Neuronal stem cell (in vitro differentiated cells): Measurements from ENCODE around the gene EPHA10.
A peak's percentile ranks its signal among the peaks of the same experiment; 100 is the strongest.

ENCODE experiments used
- DNase-seq: peaks from one replicate; pipeline ENCODE4 v3.0.0-alpha.2; 2013; ENCODE audit warnings: low spot score
- H2AFZ ChIP-seq: one replicate; pipeline ENCODE4 v1.6.1; 2013; ENCODE audit warnings: mild to moderate bottlenecking, low read length, inconsistent platforms
- H2AK5ac ChIP-seq: 2 replicates; pipeline ENCODE4 v1.6.1; 2013; ENCODE audit warnings: low read depth, mild to moderate bottlenecking, inconsistent platforms, low read length, moderate library complexity, mixed read lengths
- H2BK120ac ChIP-seq: 2 replicates; pipeline ENCODE4 v1.6.1; 2013; ENCODE audit warnings: low read depth, mild to moderate bottlenecking, inconsistent platforms, low read length, moderate library complexity, mixed read lengths
- H2BK12ac ChIP-seq: one replicate; pipeline ENCODE4 v1.6.1; 2013; ENCODE audit warnings: low read length, inconsistent platforms
- H2BK15ac ChIP-seq: 2 replicates; pipeline ENCODE4 v1.6.1; 2013; ENCODE audit warnings: mild to moderate bottlenecking, low read length, inconsistent platforms, mixed read lengths
- H2BK5ac ChIP-seq: one replicate; pipeline ENCODE4 v1.6.1; 2013; ENCODE audit warnings: inconsistent platforms, mild to moderate bottlenecking, low read length, moderate library complexity
- H3K14ac ChIP-seq: one replicate; pipeline ENCODE4 v1.6.1; 2013; ENCODE audit warnings: low read length, inconsistent platforms
- H3K18ac ChIP-seq: 2 replicates; pipeline ENCODE4 v1.6.1; 2013; ENCODE audit warnings: low read length, inconsistent platforms
- H3K23ac ChIP-seq: 2 replicates; pipeline ENCODE4 v1.6.1; 2013; ENCODE audit warnings: low read depth, mild to moderate bottlenecking, mixed read lengths, low read length, inconsistent platforms; ENCODE audit not compliant: poor library complexity
- H3K27ac ChIP-seq: replicated peaks from 3 replicates; pipeline ENCODE4 v1.5.1; 2013; ENCODE audit warnings: low read length, inconsistent platforms
- H3K27me3 ChIP-seq, 3 experiments: 2 replicates each; pipeline ENCODE4 v1.6.1; 2013; ENCODE audit warnings: low read length in 3 of 3, mild to moderate bottlenecking in 2 of 3, inconsistent platforms in 1 of 3, low read depth in 1 of 3, mixed read lengths in 1 of 3, moderate library complexity in 1 of 3; ENCODE audit not compliant: control insufficient read depth in 3 of 3, insufficient read depth in 3 of 3
- H3K36me3 ChIP-seq, 2 donors: replicated peaks in 1 of 2; 2 replicates each; pipeline ENCODE4 v1.6.1; 2013; ENCODE audit warnings: low read length in 2 of 2; ENCODE audit not compliant: control insufficient read depth in 2 of 2, insufficient read depth in 2 of 2
- H3K4ac ChIP-seq: 2 replicates; pipeline ENCODE4 v1.6.1; 2013; ENCODE audit warnings: inconsistent platforms, mild to moderate bottlenecking, low read length, moderate library complexity
- H3K4me1 ChIP-seq, 2 donors: 1 replicate in 1 of 2; 2 replicates in 1 of 2; pipeline ENCODE4 v1.6.1; 2013; ENCODE audit warnings: low read length in 2 of 2, low read depth in 1 of 2; ENCODE audit not compliant: control insufficient read depth in 2 of 2, insufficient read depth in 1 of 2
- H3K4me2 ChIP-seq: one replicate; pipeline ENCODE4 v1.6.1; 2013; ENCODE audit warnings: mild to moderate bottlenecking, low read length, inconsistent platforms; ENCODE audit not compliant: insufficient read depth, poor library complexity, severe bottlenecking
- H3K4me3 ChIP-seq, 2 donors: 2 replicates each; pipeline ENCODE4 v1.5.1; 2013; ENCODE audit warnings: low read length in 2 of 2, mild to moderate bottlenecking in 2 of 2, inconsistent platforms in 1 of 2, moderate library complexity in 1 of 2
- H3K79me1 ChIP-seq: one replicate; pipeline ENCODE4 v1.6.1; 2013; ENCODE audit warnings: low read depth, mild to moderate bottlenecking, inconsistent platforms, low read length, moderate library complexity
- H3K9ac ChIP-seq: one replicate; pipeline ENCODE4 v1.6.1; 2013; ENCODE audit warnings: mild to moderate bottlenecking, low read depth, low read length, inconsistent platforms; ENCODE audit not compliant: poor library complexity
- H3K9me3 ChIP-seq, 2 donors: replicated peaks in 1 of 2; 2 replicates each; pipeline versions ENCODE3 to v1.6.1; 2013; ENCODE audit warnings: low read length in 2 of 2, mild to moderate bottlenecking in 2 of 2, inconsistent platforms in 1 of 2, low read depth in 1 of 2, mixed read lengths in 1 of 2, moderate library complexity in 1 of 2; ENCODE audit not compliant: control insufficient read depth in 2 of 2, insufficient read depth in 1 of 2
- H4K8ac ChIP-seq: one replicate; pipeline ENCODE4 v1.6.1; 2013; ENCODE audit warnings: low read depth, mild to moderate bottlenecking, inconsistent platforms, low read length, moderate library complexity
- H4K91ac ChIP-seq: one replicate; pipeline ENCODE4 v1.6.1; 2013; ENCODE audit warnings: low read length, low read depth, mild to moderate bottlenecking, inconsistent platforms; ENCODE audit not compliant: poor library complexity
- WGBS, 2 donors: extraction: QIAGEN DNeasy Blood & Tissue Kit; methylation state at CpG; one replicate each; pipeline ENCODE4 v1.1.7; 2013; ENCODE audit warnings: missing lambda C conversion rate in 2 of 2, mixed read lengths in 1 of 2; ENCODE audit not compliant: insufficient read length in 2 of 2, insufficient replicate concordance in 1 of 2; ENCODE audit errors: extremely low coverage in 2 of 2; 5-methylcytosine and 5-hydroxymethylcytosine counted together

Gene EPHA10

GRCh38 chr1:37807220-37807554 lies 42.3 kb upstream of the EPHA10 start:
- H3K27me3 ChIP-seq, result no peaks in the 10 kb centered on the region
- no CpG with 5 or more reads among the region's 9 CpGs for WGBS, 2 donors
- H3K4me2 ChIP-seq, result peak overlapping the region; percentile 90
- peaks cover 9% of the 10 kb centered on the region for H3K79me1 ChIP-seq
- DNase-seq, result no peak
- H2BK5ac ChIP-seq, result peak overlapping the region; percentile 46
- no peak overlapping the region for H2AK5ac ChIP-seq
- peak overlapping the region; percentile 98 for H3K9ac ChIP-seq
- no peak overlapping the region for H3K14ac ChIP-seq
- no peak overlapping the region for H4K8ac ChIP-seq
- H4K91ac ChIP-seq, result no peak overlapping the region
- H3K36me3 ChIP-seq, result peaks cover 36 to 70% of the 10 kb centered on the region in 2 donors
- H3K23ac ChIP-seq, result peak overlapping the region; percentile 96
- no peak overlapping the region for H2BK12ac ChIP-seq
- H2AFZ ChIP-seq, result no peak overlapping the region
- no peak overlapping the region for H2BK15ac ChIP-seq
- H3K4me1 ChIP-seq, result peaks cover 8 to 15% of the 10 kb centered on the region in 2 donors
- no peak overlapping the region for H3K18ac ChIP-seq
- H2BK120ac ChIP-seq, result no peak overlapping the region
- no peak overlapping the region for H3K27ac ChIP-seq
- no peaks in the 10 kb centered on the region for H3K9me3 ChIP-seq
- H3K4ac ChIP-seq, result no peak overlapping the region
- peak overlapping the region; percentile 95 to 100 for H3K4me3 ChIP-seq

- H3K23ac ChIP-seq, result no peak overlapping the region
- H2AFZ ChIP-seq, result no peak overlapping the region
- DNase-seq, result no peak
- peaks cover 9% of the 10 kb centered on the region for H3K79me1 ChIP-seq
- no peak overlapping the region for H3K4me2 ChIP-seq
- no peak overlapping the region for H2BK15ac ChIP-seq
- H2BK5ac ChIP-seq, result no peak overlapping the region
- peak overlapping the region in 1 of 2 donors; percentile 47 for H3K4me3 ChIP-seq
- peaks cover 31 to 91% of the 10 kb centered on the region in 2 donors for H3K36me3 ChIP-seq
- no peak overlapping the region for H3K14ac ChIP-seq
- H3K18ac ChIP-seq, result no peak overlapping the region
- H2BK120ac ChIP-seq, result no peak overlapping the region
- no peaks in the 10 kb centered on the region for H3K27me3 ChIP-seq
- peaks cover 6 to 8% of the 10 kb centered on the region in 2 donors for H3K4me1 ChIP-seq
- no peak overlapping the region for H2BK12ac ChIP-seq
- no peaks in the 10 kb centered on the region for H3K9me3 ChIP-seq
- no peak overlapping the region for H3K27ac ChIP-seq
- H4K8ac ChIP-seq, result no peak overlapping the region
- no peak overlapping the region for H4K91ac ChIP-seq
- no CpG with 5 or more reads among the region's 1 CpG for WGBS, 2 donors
- no peak overlapping the region for H3K4ac ChIP-seq
- no peak overlapping the region for H2AK5ac ChIP-seq
- no peak overlapping the region for H3K9ac ChIP-seq
Measured at GRCh38 chr1:37802439-37802838, 37.5 kb upstream of the EPHA10 start.

DNA sequence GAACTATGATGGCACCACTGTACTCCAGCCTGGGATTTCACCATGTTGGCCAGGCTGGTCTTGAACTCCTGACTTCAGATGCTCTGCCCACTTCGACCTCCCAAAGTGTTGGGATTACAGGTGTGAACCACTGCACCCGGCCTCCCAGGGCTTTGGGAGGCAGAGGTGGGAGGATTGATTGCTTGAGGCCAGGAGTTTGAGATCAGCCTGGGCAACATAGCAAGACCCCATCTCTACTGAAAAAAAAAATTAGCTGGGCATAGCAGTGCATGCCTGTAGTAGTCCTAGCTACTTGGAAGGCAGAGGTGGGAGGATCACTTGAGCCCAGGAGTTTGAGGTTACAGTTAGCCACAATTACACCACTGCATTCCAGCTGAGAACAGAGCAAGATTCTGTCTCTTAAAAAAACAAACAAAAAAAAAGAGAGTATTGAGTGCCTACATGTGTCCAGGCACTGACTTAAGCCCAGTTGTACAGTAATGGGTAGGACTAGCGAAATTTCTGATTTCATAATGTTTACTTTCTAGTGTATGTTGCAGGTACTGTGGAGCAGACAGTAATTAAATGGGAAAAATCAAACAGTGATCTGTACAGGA lies 32.9 kb upstream of the EPHA10 start:
- DNase-seq, result no peak
- Histone ChIP-seq H3K4me2 (no peak overlapping the region), H3K23ac (no peak overlapping the region), H2BK15ac (no peak overlapping the region), H3K36me3 (peaks cover 4 to 59% of the 10 kb centered on the region in 2 donors), H2BK12ac (no peak overlapping the region), H2BK5ac (no peak overlapping the region), H3K18ac (no peak overlapping the region), H2AK5ac (no peak overlapping the region), H3K14ac (no peak overlapping the region), H3K9me3 (no peaks in the 10 kb centered on the region), H3K27ac (no peak overlapping the region), H2BK120ac (no peak overlapping the region), H3K4ac (no peak overlapping the region), H3K9ac (no peak overlapping the region), H3K79me1 (peaks cover 3% of the 10 kb centered on the region), H3K4me1 (peaks cover 0 to 6% of the 10 kb centered on the region in 2 donors), H3K27me3 (peaks cover 0 to 27% (median 4%) of the 10 kb centered on the region in 3 experiments), H4K91ac (no peak overlapping the region), H3K4me3 (no peak overlapping the region), H2AFZ (no peak overlapping the region), H4K8ac (no peak overlapping the region)
- no CpG with 5 or more reads among the region's 3 CpGs for WGBS, 2 donors

- WGBS, 2 donors, result no CpG with 5 or more reads among the region's 22 CpGs
- peak overlapping the region in 1 of 2 donors; percentile 83 for H3K4me3 ChIP-seq
- H3K27ac ChIP-seq, result no peak overlapping the region
- no peaks in the 10 kb centered on the region for H3K9me3 ChIP-seq
- H2AK5ac ChIP-seq, result no peak overlapping the region
- H3K23ac ChIP-seq, result no peak overlapping the region
- no peak overlapping the region for H3K14ac ChIP-seq
- peak; percentile 67 for DNase-seq
- no peak overlapping the region for H2BK15ac ChIP-seq
- H4K8ac ChIP-seq, result no peak overlapping the region
- no peak overlapping the region for H3K4ac ChIP-seq
- no peak overlapping the region for H4K91ac ChIP-seq
- H2AFZ ChIP-seq, result peak overlapping the region; percentile 100
- no peak overlapping the region for H2BK12ac ChIP-seq
- no peak overlapping the region for H3K4me2 ChIP-seq
- H3K79me1 ChIP-seq, result peaks cover 3% of the 10 kb centered on the region
- no peak overlapping the region for H2BK120ac ChIP-seq
- no peak overlapping the region for H3K9ac ChIP-seq
- peaks cover 0 to 39% of the 10 kb centered on the region in 2 donors for H3K36me3 ChIP-seq
- H2BK5ac ChIP-seq, result no peak overlapping the region
- peaks cover 0 to 6% of the 10 kb centered on the region in 2 donors for H3K4me1 ChIP-seq
- H3K27me3 ChIP-seq, result peaks cover 6 to 41% (median 8%) of the 10 kb centered on the region in 3 experiments
- no peak overlapping the region for H3K18ac ChIP-seq
Measured at GRCh38 chr1:37795340-37796125, 30.6 kb upstream of the EPHA10 start.
